ENCODE data around the gene ZNF423. TPM values are rescaled to one million over a fixed set of nuclear protein-coding genes. Genes with fewer than 3 reads are reported as not detected.

Gene ZNF423
- total RNA-seq, 1 donor from 2014 or later, result 10.7 TPM

DNA sequence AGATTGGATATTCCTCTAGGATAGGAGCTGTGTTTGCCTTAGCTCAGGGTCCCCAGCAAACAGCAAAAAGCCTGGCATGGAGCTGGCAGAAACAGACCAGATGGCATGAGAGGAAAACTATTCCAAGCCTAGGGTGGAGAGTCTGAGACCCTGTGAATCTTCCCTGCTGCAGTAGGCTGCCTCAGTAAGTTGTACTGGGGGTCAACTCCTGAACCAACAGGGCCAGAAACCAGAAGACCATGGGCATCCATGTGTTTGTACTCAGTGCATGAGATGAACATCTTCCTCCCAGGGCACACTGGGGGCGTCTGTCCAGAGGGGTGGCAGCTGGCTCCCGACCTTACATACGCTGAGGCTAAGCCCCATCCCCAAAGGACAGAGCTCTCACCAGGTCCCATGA lies 267.9 kb downstream of the ZNF423 start:
- no peaks in the 10 kb centered on the region for H3K4me1 ChIP-seq
- H3K36me3 ChIP-seq, result no peaks in the 10 kb centered on the region
- TF ChIP-seq, protein P1, sequence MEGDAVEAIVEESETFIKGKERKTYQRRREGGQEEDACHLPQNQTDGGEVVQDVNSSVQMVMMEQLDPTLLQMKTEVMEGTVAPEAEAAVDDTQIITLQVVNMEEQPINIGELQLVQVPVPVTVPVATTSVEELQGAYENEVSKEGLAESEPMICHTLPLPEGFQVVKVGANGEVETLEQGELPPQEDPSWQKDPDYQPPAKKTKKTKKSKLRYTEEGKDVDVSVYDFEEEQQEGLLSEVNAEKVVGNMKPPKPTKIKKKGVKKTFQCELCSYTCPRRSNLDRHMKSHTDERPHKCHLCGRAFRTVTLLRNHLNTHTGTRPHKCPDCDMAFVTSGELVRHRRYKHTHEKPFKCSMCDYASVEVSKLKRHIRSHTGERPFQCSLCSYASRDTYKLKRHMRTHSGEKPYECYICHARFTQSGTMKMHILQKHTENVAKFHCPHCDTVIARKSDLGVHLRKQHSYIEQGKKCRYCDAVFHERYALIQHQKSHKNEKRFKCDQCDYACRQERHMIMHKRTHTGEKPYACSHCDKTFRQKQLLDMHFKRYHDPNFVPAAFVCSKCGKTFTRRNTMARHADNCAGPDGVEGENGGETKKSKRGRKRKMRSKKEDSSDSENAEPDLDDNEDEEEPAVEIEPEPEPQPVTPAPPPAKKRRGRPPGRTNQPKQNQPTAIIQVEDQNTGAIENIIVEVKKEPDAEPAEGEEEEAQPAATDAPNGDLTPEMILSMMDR (IDR thresholded peaks at IDR 0.05), result no peak
- no peaks in the 10 kb centered on the region for H3K27me3 ChIP-seq (ENCODE audit: low read depth)
- no peak overlapping the region for H3K27ac ChIP-seq
- ATAC-seq (no peak), DNase-seq (no peak)
- no peaks in the 10 kb centered on the region for H3K9me3 ChIP-seq
- no peak overlapping the region for H3K4me3 ChIP-seq
- intact Hi-C loops (cut with DNase I), result no loop called here

DNA sequence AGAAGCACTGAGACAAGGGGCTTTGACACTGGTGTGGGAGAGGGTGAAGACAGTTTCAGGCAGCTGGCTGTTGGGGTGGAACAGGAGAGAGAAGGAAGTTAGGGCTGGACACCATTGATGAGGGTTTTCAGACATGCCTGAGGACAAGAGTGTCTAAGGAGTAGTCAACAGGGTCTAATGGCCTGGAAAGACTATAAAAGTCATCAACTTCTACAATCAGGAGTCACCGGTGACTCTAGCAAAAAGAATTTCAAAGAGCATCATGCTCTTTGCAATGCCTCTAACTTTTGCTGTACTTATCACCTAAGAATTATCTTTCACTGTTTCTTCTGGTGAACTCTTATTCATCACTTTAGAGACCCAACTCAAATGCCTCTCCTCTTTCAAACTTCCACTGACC lies 268.4 kb downstream of the ZNF423 start:
- no peaks in the 10 kb centered on the region for H3K27me3 ChIP-seq (ENCODE audit: low read depth)
- no peaks in the 10 kb centered on the region for H3K4me1 ChIP-seq
- ATAC-seq (no peak), DNase-seq (no peak)
- H3K36me3 ChIP-seq, result no peaks in the 10 kb centered on the region
- H3K27ac ChIP-seq, result no peak overlapping the region
- intact Hi-C loops (cut with DNase I), result no loop called here
- H3K9me3 ChIP-seq, result no peaks in the 10 kb centered on the region
- TF ChIP-seq, protein P1 (IDR thresholded peaks at IDR 0.05), result no peak
- H3K4me3 ChIP-seq, result no peak overlapping the region

DNA sequence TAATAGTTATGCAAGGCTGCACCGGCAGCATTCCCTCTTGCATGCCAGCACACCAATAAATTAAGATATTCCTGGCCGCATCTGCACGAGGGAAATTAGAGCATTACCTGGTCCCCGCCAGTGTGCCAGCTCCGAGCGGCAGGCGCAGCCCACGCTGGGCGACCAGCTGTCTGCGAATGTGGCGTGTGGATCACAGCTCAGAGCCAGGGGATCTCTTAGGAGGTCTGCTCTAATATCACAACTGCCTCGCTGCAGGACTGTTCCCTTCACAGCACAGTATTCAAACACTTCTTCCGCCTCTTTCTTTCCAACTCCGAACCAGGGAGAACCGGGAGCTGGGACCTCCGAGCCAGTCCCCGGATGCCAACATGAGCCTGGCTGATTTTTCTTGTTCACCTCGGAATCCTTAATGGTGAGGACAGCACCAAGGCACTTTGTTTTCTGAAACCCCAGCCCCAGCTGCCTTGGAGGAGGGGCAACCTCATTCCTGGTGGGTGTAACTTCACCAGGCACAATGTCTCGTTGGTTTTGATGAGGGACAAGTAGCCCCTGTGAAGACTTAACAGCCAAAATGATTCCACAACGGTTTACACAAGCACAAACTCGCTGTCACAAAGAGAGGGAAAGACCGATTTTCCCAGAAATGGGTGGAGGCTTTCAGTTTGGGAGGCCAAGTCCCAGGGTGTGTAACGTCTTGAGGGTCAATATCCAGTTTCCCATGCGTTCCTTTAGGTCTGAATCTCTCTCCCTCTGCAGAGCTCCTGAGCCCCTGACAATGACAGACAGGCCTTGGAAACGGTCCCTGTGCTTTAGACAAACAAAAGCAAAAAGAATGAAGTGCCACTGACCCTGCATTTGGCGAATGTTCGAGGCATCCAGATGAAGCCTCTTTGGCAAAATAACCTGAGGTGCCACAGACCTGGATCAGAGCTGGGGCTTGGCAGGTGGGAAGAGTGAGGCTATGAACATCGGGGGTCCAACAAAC lies 269.2 kb downstream of the ZNF423 start:
- DNase-seq (no peak), ATAC-seq (no peak)
- Histone ChIP-seq H3K27ac (no peak overlapping the region), H3K36me3 (no peaks in the 10 kb centered on the region), H3K27me3 (ENCODE audit: low read depth) (no peaks in the 10 kb centered on the region), H3K4me3 (no peak overlapping the region), H3K9me3 (no peaks in the 10 kb centered on the region), H3K4me1 (no peaks in the 10 kb centered on the region)
- TF ChIP-seq, protein P1 (IDR thresholded peaks at IDR 0.05), result no peak
- intact Hi-C loops (cut with DNase I), result no loop called here

GRCh38 chr16:49585143-49585832 lies 270.6 kb downstream of the ZNF423 start:
- DNase-seq, result no peak
- H3K4me3 ChIP-seq, result no peak overlapping the region

DNA sequence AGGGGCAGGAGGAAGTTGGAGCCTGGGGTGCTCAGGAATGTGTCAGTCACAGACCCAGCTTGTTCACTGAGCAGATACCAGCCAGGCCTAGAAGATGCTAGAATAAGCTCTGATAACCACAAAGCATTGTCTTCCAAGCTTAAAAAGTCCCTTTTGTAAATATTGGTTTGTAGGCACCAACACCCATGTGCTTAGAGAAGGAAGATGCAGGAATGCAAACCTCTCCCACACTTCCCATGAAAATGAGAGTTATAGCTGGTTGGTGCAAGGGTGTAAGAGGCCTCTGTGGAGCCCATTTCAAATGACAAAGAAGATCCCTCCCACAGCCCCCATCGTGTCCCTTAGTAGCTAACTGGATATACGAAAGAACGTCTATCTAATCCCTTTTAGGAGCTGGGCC lies 272.0 kb downstream of the ZNF423 start:
- no peaks in the 10 kb centered on the region for H3K9me3 ChIP-seq
- ATAC-seq (no peak), DNase-seq (no peak)
- no peak overlapping the region for H3K4me3 ChIP-seq
- TF ChIP-seq, protein P1 (IDR thresholded peaks at IDR 0.05), result no peak
- no peak overlapping the region for H3K27ac ChIP-seq
- H3K36me3 ChIP-seq, result no peaks in the 10 kb centered on the region
- no peaks in the 10 kb centered on the region for H3K4me1 ChIP-seq
- no peaks in the 10 kb centered on the region for H3K27me3 ChIP-seq (ENCODE audit: low read depth)
- intact Hi-C loops (cut with DNase I), result no loop called here

More at GRCh38 chr16:49585143-49585832, 270.6 kb downstream of the ZNF423 start:
- Histone ChIP-seq H3K9me3 (no peaks in the 10 kb centered on the region), H3K27ac (no peak overlapping the region), H3K4me1 (no peaks in the 10 kb centered on the region), H3K27me3 (ENCODE audit: low read depth) (no peaks in the 10 kb centered on the region), H3K36me3 (no peaks in the 10 kb centered on the region)
- TF ChIP-seq, protein P1 (IDR thresholded peaks at IDR 0.05), result no peak
- ATAC-seq, result no peak
- intact Hi-C loops (cut with DNase I), result no loop called here
